Measurements from ENCODE around the gene CABP2. TPM values are rescaled to one million over a fixed set of nuclear protein-coding genes. Genes with fewer than 3 reads are reported as not detected.

Gene CABP2
- total and polyA plus RNA-seq, 10 of the 15 experiments (the other 5 are each of a cell fraction or from before 2014, with no cell fraction given), result not detected

DNA sequence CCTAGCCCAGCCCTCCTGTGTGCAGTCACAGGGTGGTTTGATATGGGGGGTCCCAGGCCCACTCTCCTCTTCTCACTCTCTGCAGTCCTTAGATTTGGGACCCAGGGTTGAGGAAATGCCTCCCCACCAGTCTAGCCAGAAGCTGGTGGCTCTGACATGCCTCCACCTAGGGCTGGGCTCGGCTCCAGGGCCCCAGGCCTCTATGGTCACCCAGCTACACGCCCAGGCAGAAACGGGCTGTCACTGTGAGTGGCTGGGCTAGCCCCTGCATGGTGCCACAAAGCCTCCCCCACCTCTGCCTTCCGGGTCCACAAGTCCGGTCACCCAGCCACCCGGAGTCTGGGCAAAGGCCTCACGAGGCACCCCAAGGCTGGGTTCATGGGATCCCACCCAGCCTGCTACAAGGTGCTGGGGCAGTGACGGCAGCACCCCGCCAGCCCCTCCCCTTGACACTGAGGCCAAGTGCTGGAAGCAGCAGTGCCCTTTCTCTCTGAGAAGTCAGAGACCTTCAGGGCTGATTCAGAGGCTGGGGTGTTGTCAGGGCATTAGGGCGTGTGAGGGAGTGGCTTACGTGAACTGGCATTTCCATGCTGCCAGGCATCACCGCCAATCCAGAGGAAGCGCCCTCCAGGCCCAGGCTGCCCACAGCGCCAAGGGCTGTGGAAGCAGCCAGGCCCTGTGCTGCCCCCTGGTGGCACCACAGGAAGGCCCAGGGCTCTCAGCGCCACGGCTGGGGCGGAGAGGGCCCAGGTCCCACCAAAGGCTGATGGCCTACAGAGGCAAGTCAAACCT is 17.4 kb downstream of the CABP2 start:
- peak overlapping the region; percentile 67 for H2AFZ ChIP-seq (ENCODE audit: control insufficient read depth, low read depth, low read length)
- peak; percentile 70 for ATAC-seq
- H3K9me3 ChIP-seq (replicated peaks; ENCODE audit: control insufficient read depth, insufficient read depth, low read length), result no peaks in the 10 kb centered on the region
- peak; percentile 38 for FAIRE-seq
- ChIA-PET CTCF (interaction anchor here (0.6 to 2.9 kb wide), 17 partner anchors 13 to 160 kb away, joined by 3 to 30 read pairs (median 3); partner anchors contain the start of genes POLD4, PPP1CA and TBC1D10C), SMC1A (ENCODE audit: uncharacterized antibody, unreplicated experiment) (interaction anchor here (0.6 to 4.3 kb wide), 11 partner anchors 19 to 152 kb away, joined by 3 to 23 read pairs (median 4); partner anchors contain the start of genes PPP1CA, PTPRCAP and RAD9A), RAD21 (ENCODE audit: unreplicated experiment) (interaction anchor here (0.7 to 2.8 kb wide), 18 partner anchors 17 to 154 kb away, joined by 3 to 19 read pairs (median 3); partner anchors contain the start of genes AIP, POLD4, PPP1CA and PTPRCAP), POLR2A (interaction anchor here (0.8 to 2.3 kb wide), 6 partner anchors 20 to 152 kb away, joined by 3 to 14 read pairs (median 4); partner anchors contain the start of genes POLD4, PPP1CA, TBC1D10C and TMEM134)
- peaks cover 27% of the 10 kb centered on the region for H3K4me1 ChIP-seq (ENCODE audit: control insufficient read depth, insufficient read depth, low read length)
- intact Hi-C loops (cut with micrococcal nuclease; ENCODE audit: unreplicated experiment) (loop anchor here (1.0 to 5.0 kb wide), 7 partner anchors 19 to 149 kb away; partner anchors contain the start of genes PPP1CA and PTPRCAP), in situ Hi-C loops (cut with MboI) (no loop called here)
- H3K27ac ChIP-seq (ENCODE audit: control insufficient read depth, insufficient read depth), result peak overlapping the region; percentile 82
- peak; percentile 72 for DNase-seq (ENCODE audit: low read depth, low spot score)
- H3K4me2 ChIP-seq (ENCODE audit: control insufficient read depth, insufficient read depth), result peak overlapping the region; percentile 99
- WGBS (ENCODE audit: insufficient coverage, insufficient replicate concordance, low lambda C conversion rate, missing lambda C conversion rate), result 1% methylated on average over 17 of the region's 17 CpGs
- H3K79me2 ChIP-seq (ENCODE audit: control insufficient read depth, insufficient read depth, low read length), result peaks cover 32% of the 10 kb centered on the region
- BruUV-seq (replicated peaks), result no TSS peak
- H3K27me3 ChIP-seq (replicated peaks in 1 of 2; ENCODE audit: control insufficient read depth in 2 of 2, insufficient read depth in 2 of 2, low read length in 1 of 2), result no peaks in the 10 kb centered on the region
- H3K4me3 ChIP-seq, result peak overlapping the region; percentile 94
- no peaks in the 10 kb centered on the region for H4K20me1 ChIP-seq (ENCODE audit: control insufficient read depth, insufficient read depth)
- peaks cover 0 to 3% of the 10 kb centered on the region in 2 experiments; a peak in 2 of 4 replicates for H3K36me3 ChIP-seq (ENCODE audit: control insufficient read depth in 2 of 2, insufficient read depth in 2 of 2, low read length in 1 of 2)
- peak overlapping the region; percentile 55 for H3K9ac ChIP-seq (ENCODE audit: control insufficient read depth, insufficient read depth, low read length)
- no peak for TF ChIP-seq ZNF217 (IDR thresholded peaks at IDR 0.05)
- no peak for TF ChIP-seq HDAC6 (IDR thresholded peaks at IDR 0.05; ENCODE audit: unreplicated experiment)
- TF ChIP-seq, protein P1, sequence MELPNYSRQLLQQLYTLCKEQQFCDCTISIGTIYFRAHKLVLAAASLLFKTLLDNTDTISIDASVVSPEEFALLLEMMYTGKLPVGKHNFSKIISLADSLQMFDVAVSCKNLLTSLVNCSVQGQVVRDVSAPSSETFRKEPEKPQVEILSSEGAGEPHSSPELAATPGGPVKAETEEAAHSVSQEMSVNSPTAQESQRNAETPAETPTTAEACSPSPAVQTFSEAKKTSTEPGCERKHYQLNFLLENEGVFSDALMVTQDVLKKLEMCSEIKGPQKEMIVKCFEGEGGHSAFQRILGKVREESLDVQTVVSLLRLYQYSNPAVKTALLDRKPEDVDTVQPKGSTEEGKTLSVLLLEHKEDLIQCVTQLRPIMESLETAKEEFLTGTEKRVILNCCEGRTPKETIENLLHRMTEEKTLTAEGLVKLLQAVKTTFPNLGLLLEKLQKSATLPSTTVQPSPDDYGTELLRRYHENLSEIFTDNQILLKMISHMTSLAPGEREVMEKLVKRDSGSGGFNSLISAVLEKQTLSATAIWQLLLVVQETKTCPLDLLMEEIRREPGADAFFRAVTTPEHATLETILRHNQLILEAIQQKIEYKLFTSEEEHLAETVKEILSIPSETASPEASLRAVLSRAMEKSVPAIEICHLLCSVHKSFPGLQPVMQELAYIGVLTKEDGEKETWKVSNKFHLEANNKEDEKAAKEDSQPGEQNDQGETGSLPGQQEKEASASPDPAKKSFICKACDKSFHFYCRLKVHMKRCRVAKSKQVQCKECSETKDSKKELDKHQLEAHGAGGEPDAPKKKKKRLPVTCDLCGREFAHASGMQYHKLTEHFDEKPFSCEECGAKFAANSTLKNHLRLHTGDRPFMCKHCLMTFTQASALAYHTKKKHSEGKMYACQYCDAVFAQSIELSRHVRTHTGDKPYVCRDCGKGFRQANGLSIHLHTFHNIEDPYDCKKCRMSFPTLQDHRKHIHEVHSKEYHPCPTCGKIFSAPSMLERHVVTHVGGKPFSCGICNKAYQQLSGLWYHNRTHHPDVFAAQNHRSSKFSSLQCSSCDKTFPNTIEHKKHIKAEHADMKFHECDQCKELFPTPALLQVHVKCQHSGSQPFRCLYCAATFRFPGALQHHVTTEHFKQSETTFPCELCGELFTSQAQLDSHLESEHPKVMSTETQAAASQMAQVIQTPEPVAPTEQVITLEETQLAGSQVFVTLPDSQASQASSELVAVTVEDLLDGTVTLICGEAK (IDR thresholded peaks at IDR 0.05; ENCODE audit: borderline replicate concordance), result no peak
- TF ChIP-seq RELA (IDR thresholded peaks at IDR 0.05; ENCODE audit: borderline replicate concordance, partially characterized antibody), result peak; percentile 60
- no peak for TF ChIP-seq NFXL1 (IDR thresholded peaks at IDR 0.05; ENCODE audit: borderline replicate concordance)
- TF ChIP-seq ETV6 (conservative IDR thresholded peaks at IDR 0.05 in 1 of 2, IDR thresholded peaks at IDR 0.05 in 1 of 2; ENCODE audit: borderline replicate concordance in 1 of 2, low read depth in 1 of 2), result no peak
- TF ChIP-seq, protein P2, sequence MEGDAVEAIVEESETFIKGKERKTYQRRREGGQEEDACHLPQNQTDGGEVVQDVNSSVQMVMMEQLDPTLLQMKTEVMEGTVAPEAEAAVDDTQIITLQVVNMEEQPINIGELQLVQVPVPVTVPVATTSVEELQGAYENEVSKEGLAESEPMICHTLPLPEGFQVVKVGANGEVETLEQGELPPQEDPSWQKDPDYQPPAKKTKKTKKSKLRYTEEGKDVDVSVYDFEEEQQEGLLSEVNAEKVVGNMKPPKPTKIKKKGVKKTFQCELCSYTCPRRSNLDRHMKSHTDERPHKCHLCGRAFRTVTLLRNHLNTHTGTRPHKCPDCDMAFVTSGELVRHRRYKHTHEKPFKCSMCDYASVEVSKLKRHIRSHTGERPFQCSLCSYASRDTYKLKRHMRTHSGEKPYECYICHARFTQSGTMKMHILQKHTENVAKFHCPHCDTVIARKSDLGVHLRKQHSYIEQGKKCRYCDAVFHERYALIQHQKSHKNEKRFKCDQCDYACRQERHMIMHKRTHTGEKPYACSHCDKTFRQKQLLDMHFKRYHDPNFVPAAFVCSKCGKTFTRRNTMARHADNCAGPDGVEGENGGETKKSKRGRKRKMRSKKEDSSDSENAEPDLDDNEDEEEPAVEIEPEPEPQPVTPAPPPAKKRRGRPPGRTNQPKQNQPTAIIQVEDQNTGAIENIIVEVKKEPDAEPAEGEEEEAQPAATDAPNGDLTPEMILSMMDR (IDR thresholded peaks at IDR 0.05 in 2 of 3, conservative IDR thresholded peaks at IDR 0.05 in 1 of 3; ENCODE audit: control insufficient read depth in 2 of 3, extremely low read depth in 1 of 3, insufficient read depth in 1 of 3, low read depth in 3 of 3, low read length in 3 of 3), result peak; percentile 93 to 99 (median 95)
- TF ChIP-seq, protein P3, sequence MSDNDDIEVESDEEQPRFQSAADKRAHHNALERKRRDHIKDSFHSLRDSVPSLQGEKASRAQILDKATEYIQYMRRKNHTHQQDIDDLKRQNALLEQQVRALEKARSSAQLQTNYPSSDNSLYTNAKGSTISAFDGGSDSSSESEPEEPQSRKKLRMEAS (IDR thresholded peaks at IDR 0.05; ENCODE audit: low read depth, low read length), result peak; percentile 62; the same call in 1 of the 2 replicates
- TF ChIP-seq HDGF (IDR thresholded peaks at IDR 0.05), result peak; percentile 99
- TF ChIP-seq RAD21 (IDR thresholded peaks at IDR 0.05; ENCODE audit: insufficient read depth, low read depth, low read length), result peak; percentile 88
- peak; percentile 38 for TF ChIP-seq KLF5 (IDR thresholded peaks at IDR 0.05; ENCODE audit: partially characterized antibody)
- no peak for TF ChIP-seq SUPT20H (IDR thresholded peaks at IDR 0.05; ENCODE audit: borderline replicate concordance, control insufficient read depth, low read depth, low read length)
- TF ChIP-seq SPI1 (IDR thresholded peaks at IDR 0.05; ENCODE audit: borderline replicate concordance, insufficient read depth, low read depth, low read length), result no peak
- 0 out of 2 replicates have a peak, but pooled peaks have one; percentile 24 for TF ChIP-seq WRNIP1 (IDR thresholded peaks at IDR 0.05; ENCODE audit: borderline replicate concordance, low read depth, low read length)
